CD4-positive, alpha-beta T cell (primary cell): ENCODE results near the gene CDR2. TPM values are rescaled to one million over a fixed set of nuclear protein-coding genes. Genes with fewer than 3 reads are reported as not detected.

Experiments
- ATAC-seq: fragments of 200-7000 bp; cut with Tn5 transposase; one replicate; pipeline ENCODE4 v1.10.0; 2022; ENCODE audit warnings: mild to moderate bottlenecking; ENCODE audit not compliant: poor library complexity
- CTCF ChIA-PET: fragments of 350-600 bp; sonication (Branson Sonifier 250); formaldehyde crosslinking; loops from one replicate; lab custom pipeline; 2021; ENCODE audit warnings: antibody characterized with exemption, inconsistent platforms; lab: Charles Lee
- POLR2A ChIA-PET: fragments of 350-600 bp; sonication (Branson Sonifier 250); formaldehyde crosslinking; loops from one replicate; lab custom pipeline; 2021; ENCODE audit warnings: antibody characterized with exemption, inconsistent platforms; lab: Charles Lee
- DNase-seq, 14 experiments: peaks; one replicate each; pipeline ENCODE4 v3.0.0-alpha.2; 2013 to 2020; ENCODE audit warnings: mixed read lengths in 2 of 14
- H3K27ac ChIP-seq, 2 donors: one replicate each; pipeline versions ENCODE4 v1.5.1 to v1.7.0; 2013; ENCODE audit warnings: low read length in 2 of 2, low read depth in 1 of 2, mild to moderate bottlenecking in 1 of 2
- H3K27me3 ChIP-seq, 2 experiments: 1 replicate in 1 of 2; 2 replicates in 1 of 2; pipeline versions ENCODE4 v1.6.1 to v1.7.0; 2013; ENCODE audit warnings: low read length in 2 of 2, control low read depth in 1 of 2, mild to moderate bottlenecking in 1 of 2, moderate library complexity in 1 of 2; ENCODE audit not compliant: insufficient read depth in 2 of 2, control insufficient read depth in 1 of 2
- H3K36me3 ChIP-seq: one replicate; pipeline ENCODE4 v1.6.1; 2013; ENCODE audit warnings: low read length, control low read depth; ENCODE audit not compliant: insufficient read depth
- H3K4me1 ChIP-seq: one replicate; pipeline ENCODE4 v1.6.1; 2013; ENCODE audit warnings: low read length, control low read depth; ENCODE audit not compliant: insufficient read depth
- H3K4me3 ChIP-seq: one replicate; pipeline ENCODE4 v1.5.1; 2013; ENCODE audit warnings: mild to moderate bottlenecking, low read length, moderate library complexity
- H3K9me3 ChIP-seq, 2 experiments: 1 replicate in 1 of 2; 2 replicates in 1 of 2; pipeline versions ENCODE4 v1.6.1 to v1.7.0; 2013; ENCODE audit warnings: low read length in 2 of 2, mild to moderate bottlenecking in 2 of 2, control low read depth in 1 of 2, moderate library complexity in 1 of 2; ENCODE audit not compliant: control insufficient read depth in 1 of 2, insufficient read depth in 1 of 2
- H3K27ac Mint-ChIP-seq: one replicate; pipeline ENCODE4 v1.8.0; 2020; ENCODE audit warnings: mixed read lengths
- H3K27me3 Mint-ChIP-seq: one replicate; pipeline ENCODE4 v1.8.0; 2021; ENCODE audit warnings: mixed read lengths
- H3K36me3 Mint-ChIP-seq: one replicate; pipeline ENCODE4 v1.8.0; 2021; ENCODE audit warnings: low read depth, mixed read lengths
- H3K4me1 Mint-ChIP-seq: one replicate; pipeline ENCODE4 v1.8.0; 2021; ENCODE audit warnings: low read depth, mixed read lengths
- H3K4me3 Mint-ChIP-seq: one replicate; pipeline ENCODE4 v1.8.0; 2020; ENCODE audit warnings: mild to moderate bottlenecking, mixed read lengths
- H3K9me3 Mint-ChIP-seq: one replicate; pipeline ENCODE4 v1.8.0; 2020; ENCODE audit warnings: mixed read lengths
- intact Hi-C, 2 experiments: fragments of 100-400 bp; cut with DNase I in 1 of 2; cut with micrococcal nuclease in 1 of 2; formaldehyde crosslinking; loops; one replicate each; pipeline versions ENCODE4 v1.15.1 to v1.9.0; 2023 to 2025; cut with DNase I, micrococcal nuclease
- total RNA-seq, 174 experiments: library from RNA in 2 of 174; stranded (reverse) in 2 of 174; gene quantifications; one replicate each; pipeline ENCODE4 v1.2.3 and lab custom pipeline; 2021 to 2026
- TF ChIP-seq, protein P1 (sequence below): fragments of 200-600 bp; IDR thresholded peaks from one replicate; pipeline ENCODE4 v1.8.0; 2022; ENCODE audit warnings: antibody characterized with exemption, mild to moderate bottlenecking

CDR2 gene
- total RNA-seq, 2 experiments from 2014 or later: 104 to 113 TPM

DNA sequence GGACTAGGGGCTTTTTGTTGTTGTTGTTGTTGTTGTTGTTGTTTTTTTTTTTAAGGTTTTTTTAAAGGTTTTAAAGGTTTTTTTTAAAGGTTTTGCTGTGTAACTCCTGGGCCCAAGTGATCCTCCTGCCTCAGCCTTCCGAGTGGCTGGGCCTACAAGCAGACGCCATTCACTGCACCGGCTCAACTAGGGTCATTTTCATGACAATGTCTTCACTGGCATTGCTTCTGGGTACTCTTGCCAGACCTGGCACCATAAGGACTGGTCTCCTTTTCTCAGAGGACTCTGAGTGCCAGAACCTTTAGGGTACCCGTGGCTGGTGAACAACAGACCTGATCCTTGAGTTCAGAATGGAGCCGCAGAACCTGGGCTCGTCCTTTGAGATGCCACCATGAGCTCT lies 56.8 kb downstream of the CDR2 start:
- H3K27me3 Mint-ChIP-seq: no peaks in the 10 kb centered on the region
- H3K36me3 Mint-ChIP-seq: peaks cover 86% of the 10 kb centered on the region
- H3K4me3 ChIP-seq: no peak overlapping the region
- H3K27ac ChIP-seq: no peak overlapping the region
- peaks cover 10% of the 10 kb centered on the region for H3K4me1 ChIP-seq
- H3K36me3 ChIP-seq: peaks cover 91% of the 10 kb centered on the region
- H3K9me3 ChIP-seq: no peaks in the 10 kb centered on the region
- CTCF ChIA-PET: interaction anchor here (0.7 kb wide), 1 partner anchor 17 kb away, joined by 3 read pairs; no protein-coding TSS in a partner anchor
- POLR2A ChIA-PET: no interaction called here
- TF ChIP-seq, protein P1, sequence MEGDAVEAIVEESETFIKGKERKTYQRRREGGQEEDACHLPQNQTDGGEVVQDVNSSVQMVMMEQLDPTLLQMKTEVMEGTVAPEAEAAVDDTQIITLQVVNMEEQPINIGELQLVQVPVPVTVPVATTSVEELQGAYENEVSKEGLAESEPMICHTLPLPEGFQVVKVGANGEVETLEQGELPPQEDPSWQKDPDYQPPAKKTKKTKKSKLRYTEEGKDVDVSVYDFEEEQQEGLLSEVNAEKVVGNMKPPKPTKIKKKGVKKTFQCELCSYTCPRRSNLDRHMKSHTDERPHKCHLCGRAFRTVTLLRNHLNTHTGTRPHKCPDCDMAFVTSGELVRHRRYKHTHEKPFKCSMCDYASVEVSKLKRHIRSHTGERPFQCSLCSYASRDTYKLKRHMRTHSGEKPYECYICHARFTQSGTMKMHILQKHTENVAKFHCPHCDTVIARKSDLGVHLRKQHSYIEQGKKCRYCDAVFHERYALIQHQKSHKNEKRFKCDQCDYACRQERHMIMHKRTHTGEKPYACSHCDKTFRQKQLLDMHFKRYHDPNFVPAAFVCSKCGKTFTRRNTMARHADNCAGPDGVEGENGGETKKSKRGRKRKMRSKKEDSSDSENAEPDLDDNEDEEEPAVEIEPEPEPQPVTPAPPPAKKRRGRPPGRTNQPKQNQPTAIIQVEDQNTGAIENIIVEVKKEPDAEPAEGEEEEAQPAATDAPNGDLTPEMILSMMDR: no peak
- H3K4me1 Mint-ChIP-seq: peaks cover 11% of the 10 kb centered on the region
- ATAC-seq: no peak
- H3K4me3 Mint-ChIP-seq: no peak overlapping the region
- H3K9me3 Mint-ChIP-seq: no peaks in the 10 kb centered on the region
- intact Hi-C loops: no loop called here
- no peaks in the 10 kb centered on the region for H3K27me3 ChIP-seq
- DNase-seq: no peak
- peak overlapping the region; percentile 62 for H3K27ac Mint-ChIP-seq

DNA sequence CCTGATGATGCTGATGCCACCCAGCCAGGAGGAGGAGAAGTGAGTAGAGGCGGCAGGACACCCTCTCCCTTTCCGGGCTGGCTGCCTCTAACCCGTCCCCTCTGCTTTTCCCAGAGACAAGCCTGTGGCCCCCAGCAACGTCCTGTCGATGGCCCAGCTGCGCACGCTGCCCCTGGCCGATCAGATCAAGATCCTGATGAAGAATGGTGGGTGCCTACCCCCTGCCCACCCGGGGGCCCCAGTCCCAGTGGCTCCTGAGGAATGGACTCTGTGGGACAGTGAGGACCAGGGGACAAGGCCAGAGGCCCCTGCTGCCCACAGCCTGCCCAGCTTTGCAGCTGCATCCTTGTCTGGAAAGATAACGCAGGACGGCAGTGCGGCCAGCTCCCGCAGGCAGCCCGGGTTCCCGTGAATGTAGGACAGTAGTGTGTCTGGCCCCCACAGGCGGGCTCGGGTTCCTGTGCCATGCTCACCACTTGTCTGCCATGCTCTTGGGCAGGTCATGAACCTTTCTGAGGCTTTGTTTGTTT lies 57.4 kb downstream of the CDR2 start:
- ChIA-PET POLR2A (no interaction called here), CTCF (no interaction called here)

DNA sequence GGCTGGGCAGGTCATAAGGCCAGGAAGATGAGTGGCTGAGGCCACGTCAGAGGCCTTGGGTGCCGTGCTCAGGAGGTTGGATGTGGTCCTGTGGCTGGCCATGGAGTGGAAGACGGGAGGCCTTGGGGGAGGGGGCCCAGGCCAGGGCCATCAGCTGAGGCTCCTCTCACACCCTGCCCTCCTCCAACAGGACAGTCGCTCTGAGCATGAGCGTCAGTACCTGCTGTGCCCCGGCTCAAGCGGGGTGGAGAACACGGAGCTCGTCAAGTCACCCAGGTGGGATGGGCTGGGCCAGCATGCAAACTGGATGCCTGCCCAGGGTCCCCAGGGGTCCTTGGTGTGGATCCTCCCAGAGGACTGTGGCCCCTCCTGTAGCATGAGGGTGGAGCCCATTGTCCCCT lies 58.0 kb downstream of the CDR2 start:
- H3K9me3 ChIP-seq: no peaks in the 10 kb centered on the region
- Mint-ChIP-seq H3K9me3 (no peaks in the 10 kb centered on the region), H3K4me3 (no peak overlapping the region), H3K4me1 (peaks cover 10% of the 10 kb centered on the region), H3K27ac (no peak overlapping the region), H3K36me3 (peaks cover 93% of the 10 kb centered on the region), H3K27me3 (no peaks in the 10 kb centered on the region)
- no peaks in the 10 kb centered on the region for H3K27me3 ChIP-seq
- intact Hi-C loops: no loop called here
- no peak overlapping the region for H3K27ac ChIP-seq
- no peak overlapping the region for H3K4me3 ChIP-seq
- ChIA-PET CTCF (no interaction called here), POLR2A (no interaction called here)
- peaks cover 91% of the 10 kb centered on the region for H3K36me3 ChIP-seq
- peaks cover 2% of the 10 kb centered on the region for H3K4me1 ChIP-seq
- ATAC-seq: no peak
- peak in 1 of 14 experiments; percentile 33 for DNase-seq
- TF ChIP-seq, protein P1: no peak

More for the DNA sequence above, 57.4 kb downstream of the CDR2 start:
- peaks cover 91% of the 10 kb centered on the region for H3K36me3 ChIP-seq
- Mint-ChIP-seq H3K4me1 (peaks cover 11% of the 10 kb centered on the region), H3K4me3 (no peak overlapping the region), H3K36me3 (peaks cover 87% of the 10 kb centered on the region), H3K27me3 (no peaks in the 10 kb centered on the region), H3K27ac (peak overlapping the region; percentile 62), H3K9me3 (no peaks in the 10 kb centered on the region)
- TF ChIP-seq, protein P1: no peak
- peaks cover 9% of the 10 kb centered on the region for H3K4me1 ChIP-seq
- no peaks in the 10 kb centered on the region for H3K27me3 ChIP-seq
- DNase-seq: no peak
- no peak overlapping the region for H3K27ac ChIP-seq
- H3K9me3 ChIP-seq: no peaks in the 10 kb centered on the region
- intact Hi-C loops: no loop called here
- H3K4me3 ChIP-seq: no peak overlapping the region
- ATAC-seq: no peak
